GM19351 (cell line): ENCODE measurements around the gene ARRDC1.
A peak's percentile ranks its signal among the peaks of the same experiment; 100 is the strongest.
"Not testable (repeated sequence)": the region's sequence is repeated elsewhere in the genome, so short reads cannot be mapped to it uniquely, and the experiment has no call there.

ENCODE experiments used
- ATAC-seq: cut with Tn5 transposase; IDR thresholded peaks from one replicate; pipeline ENCODE4 v1.9.1; 2021; ENCODE audit warnings: mild to moderate bottlenecking, moderate library complexity; ENCODE audit not compliant: unreplicated experiment

ARRDC1 gene

DNA sequence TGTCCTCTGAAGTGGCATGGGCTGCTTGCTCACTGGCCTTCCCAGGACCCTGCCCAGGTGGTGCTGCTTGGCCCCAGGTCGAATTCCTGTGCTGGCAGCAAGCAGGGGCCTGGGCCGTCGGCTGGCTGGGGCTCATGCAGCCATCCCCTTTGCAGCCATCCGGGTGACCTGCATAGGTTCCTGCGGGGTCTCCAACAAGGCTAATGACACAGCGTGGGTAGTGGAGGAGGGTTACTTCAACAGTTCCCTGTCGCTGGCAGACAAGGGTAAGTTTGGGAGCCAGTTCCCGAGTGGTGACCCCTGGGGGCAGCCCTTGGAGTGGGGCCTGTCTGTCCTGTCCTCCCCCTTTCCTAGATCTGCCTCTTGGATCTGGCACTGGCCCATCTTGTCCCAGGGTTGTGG is 7.3 kb downstream of the ARRDC1 start:
- no peak for ATAC-seq

DNA sequence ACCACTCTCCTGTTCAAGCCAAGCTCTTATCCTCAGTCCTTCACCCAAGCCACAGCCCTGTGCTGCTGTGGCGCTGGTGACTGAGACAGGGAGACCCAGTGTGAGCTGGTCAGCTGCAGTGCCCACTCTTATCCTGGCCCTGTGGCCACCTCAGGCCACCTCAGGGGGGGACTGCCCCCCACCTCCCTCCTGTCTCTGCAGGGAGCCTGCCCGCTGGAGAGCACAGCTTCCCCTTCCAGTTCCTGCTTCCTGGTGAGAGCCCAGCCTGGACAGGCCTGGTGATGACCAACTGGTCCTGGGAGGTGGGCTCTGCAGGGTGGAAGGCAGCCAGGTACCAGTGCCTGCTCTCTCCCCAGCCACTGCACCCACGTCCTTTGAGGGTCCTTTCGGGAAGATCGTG is 7.8 kb downstream of the ARRDC1 start:
- no peak for ATAC-seq

DNA sequence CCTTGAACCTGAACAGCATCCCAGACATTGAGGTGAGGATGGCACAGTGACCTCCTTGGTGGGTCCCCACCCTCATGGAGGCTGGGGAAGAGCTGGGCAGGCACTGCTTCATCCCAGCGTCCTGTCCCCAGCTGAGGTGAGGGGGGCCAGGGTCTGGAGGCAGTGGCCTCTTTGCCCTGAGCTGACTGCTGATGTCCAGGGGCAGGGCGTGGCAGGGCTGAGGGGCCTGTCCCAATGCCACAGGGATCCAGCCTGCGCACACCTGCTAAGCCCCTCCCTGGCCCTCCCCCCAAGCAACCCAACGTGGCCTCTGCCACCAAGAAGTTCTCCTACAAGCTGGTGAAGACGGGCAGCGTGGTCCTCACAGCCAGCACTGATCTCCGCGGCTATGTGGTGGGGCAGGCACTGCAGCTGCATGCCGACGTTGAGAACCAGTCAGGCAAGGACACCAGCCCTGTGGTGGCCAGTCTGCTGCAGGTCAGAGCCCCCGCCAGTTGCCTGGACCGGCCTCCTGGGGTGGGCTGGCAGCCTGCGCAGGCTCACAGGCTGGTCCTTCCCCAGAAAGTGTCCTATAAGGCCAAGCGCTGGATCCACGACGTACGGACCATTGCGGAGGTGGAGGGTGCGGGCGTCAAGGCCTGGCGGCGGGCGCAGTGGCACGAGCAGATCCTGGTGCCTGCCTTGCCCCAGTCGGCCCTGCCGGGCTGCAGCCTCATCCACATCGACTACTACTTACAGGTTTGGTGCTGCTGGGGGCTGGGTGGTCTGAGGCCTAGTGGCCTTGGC is 8.4 kb downstream of the ARRDC1 start:
- no peak for ATAC-seq

DNA sequence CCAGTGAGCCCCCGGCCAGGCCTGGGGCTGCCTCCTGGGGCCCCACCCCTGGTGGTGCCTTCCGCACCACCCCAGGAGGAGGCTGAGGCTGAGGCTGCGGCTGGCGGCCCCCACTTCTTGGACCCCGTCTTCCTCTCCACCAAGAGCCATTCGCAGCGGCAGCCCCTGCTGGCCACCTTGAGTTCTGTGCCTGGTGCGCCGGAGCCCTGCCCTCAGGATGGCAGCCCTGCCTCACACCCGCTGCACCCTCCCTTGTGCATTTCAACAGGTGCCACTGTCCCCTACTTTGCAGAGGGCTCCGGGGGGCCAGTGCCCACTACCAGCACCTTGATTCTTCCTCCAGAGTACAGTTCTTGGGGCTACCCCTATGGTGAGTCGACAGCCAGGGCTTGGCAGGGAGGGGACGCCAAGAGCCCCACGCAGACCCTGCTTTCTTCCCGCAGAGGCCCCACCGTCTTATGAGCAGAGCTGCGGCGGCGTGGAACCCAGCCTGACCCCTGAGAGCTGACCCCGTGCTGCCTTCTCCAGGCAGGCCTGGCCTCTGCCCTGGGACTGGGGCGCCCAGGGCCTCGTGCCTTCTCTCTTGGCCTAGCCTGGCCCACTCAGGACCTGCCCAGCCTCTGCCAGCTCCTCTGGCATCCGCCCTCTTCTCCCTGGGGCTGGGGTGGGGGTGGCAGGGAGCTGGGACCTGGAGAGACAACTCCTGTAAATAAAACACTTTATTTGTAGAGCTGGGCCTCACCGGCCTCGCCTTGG is 9.3 kb downstream of the ARRDC1 start:
- no peak for ATAC-seq

DNA sequence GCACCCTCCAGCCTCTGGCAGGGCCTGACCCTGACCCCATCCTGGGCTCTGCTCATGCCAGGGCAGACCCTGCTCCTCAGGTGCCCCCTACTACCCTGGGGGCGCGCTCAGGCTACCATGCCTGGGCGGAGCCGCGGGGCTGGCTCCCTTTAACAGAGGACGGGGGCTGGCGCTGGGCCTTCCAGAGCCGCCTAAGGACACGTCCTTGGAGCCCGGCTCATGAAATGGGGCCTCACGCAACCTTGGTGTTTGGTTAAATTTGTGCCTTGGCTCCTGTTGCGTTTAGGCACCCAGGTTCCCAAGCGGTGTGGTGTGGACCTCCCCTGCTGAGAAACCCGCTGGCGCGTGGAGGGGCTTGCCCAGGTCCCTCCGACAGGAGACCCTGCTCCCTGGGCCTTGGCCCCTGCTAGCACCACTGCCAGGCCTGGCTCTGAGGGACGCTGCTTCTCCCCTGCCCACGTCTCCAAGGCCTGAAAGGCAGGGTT is 9.9 kb downstream of the ARRDC1 start:
- ATAC-seq, result no peak

DNA sequence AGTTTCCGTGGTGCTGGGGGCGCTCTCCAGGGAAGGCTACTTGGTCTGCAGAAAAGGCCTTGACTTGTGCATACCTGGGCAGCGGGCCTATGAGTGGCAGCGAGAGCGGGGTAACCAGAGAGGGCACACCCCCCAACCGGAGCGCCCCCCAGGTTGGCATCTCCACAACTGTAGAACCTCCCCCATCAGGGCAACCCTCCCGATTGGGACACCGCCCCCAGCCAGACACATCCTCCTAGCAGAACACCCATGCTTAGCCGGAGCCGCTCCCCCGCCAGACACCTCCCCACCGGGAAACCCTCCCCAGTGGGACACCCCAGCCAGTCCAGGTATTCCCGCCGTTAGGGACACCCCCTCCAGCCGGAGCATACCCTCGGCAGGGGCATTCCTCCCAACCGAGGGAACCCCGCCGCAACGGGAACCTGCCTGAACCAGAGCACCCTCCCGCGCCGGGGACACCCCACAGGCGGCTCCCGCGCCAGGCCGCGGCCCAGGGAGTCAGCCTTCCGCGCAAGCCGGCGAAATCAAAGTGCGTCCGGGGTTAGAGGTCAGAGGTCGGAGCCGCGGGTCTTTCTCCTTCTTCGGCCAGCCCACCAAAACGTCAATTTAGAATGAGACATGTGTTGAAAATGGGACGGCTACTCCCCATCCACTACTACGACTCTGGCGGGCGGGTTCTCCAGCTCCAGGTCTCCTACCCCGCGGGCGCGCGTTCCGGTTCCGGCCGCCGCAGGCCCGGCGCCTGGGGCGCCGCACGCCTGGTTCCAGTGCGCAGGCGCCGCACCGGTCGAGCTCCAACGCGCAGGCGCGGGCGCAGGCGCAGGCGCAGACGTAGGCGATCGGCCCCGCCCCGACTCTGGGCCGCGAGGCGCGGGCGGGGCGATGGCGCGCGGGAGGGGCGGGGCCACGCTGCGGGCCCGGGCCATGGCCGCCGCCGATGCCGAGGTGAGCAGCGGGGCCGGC is 12.9 kb downstream of the ARRDC1 start, which contains the start of gene EHMT1:
TSS of gene EHMT1 (plus strand) at position 901 of the 963 bp plus-strand sequence. CDS start at position 925, 24 bp downstream.
- peak; percentile 67 for ATAC-seq

DNA sequence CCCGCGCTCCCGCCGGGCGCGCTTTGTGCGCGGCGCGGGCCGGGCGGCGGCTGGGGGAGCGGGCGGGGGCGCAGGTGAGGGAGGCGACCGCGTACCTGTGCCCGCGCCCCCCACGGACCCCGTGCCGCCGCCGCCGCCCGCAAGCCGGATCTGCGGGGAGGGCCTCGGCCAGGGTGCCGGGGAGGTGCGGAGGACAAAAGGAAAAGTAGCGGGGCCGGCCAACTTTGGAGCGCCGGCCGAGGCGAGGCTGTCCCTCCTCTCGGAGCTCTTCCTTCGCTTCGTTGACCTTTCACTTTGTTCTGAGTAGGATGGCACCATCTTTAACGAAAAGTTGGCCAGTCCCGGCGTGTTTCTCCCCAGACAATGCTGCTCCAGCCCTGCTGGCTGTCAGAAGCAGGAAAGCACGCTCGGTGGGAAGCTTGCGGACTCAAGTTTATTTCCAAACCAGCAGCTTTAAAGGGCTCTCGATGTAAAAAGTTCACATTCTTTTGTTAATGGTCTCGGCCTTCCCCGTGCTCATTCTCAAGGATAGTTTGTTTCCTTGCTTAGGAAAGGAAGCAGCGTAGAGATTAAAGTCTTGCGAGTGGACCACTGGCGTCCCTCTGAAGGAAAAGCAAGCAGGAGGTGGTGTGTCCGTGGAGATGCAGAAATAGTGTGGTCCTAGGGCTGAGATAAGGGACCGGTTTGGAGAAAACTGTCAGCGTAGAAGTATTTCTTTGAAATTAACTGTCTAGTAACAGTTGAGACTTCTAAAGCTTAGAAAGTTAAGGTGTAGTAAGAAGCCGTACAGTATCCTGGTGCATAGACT is 14.0 kb downstream of the ARRDC1 start:
- ATAC-seq, result peak; percentile 16

DNA sequence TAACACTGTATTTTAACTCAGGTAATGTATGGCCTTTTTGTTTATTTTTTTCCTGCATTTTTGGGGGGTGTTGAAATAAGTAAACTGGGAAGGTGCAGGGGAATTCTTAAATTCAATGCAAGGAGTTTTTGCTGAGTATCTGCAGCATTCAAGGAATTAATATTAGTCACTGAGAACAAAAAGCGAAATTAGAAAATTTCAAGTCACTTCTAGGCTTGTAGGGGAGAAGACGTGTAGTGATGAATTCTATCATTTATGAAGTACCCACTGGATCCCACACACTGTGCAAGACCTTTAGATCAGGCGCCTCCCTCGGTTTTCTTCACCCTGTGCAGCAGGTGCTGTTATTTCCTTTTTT is 14.5 kb downstream of the ARRDC1 start:
- no peak for ATAC-seq

DNA sequence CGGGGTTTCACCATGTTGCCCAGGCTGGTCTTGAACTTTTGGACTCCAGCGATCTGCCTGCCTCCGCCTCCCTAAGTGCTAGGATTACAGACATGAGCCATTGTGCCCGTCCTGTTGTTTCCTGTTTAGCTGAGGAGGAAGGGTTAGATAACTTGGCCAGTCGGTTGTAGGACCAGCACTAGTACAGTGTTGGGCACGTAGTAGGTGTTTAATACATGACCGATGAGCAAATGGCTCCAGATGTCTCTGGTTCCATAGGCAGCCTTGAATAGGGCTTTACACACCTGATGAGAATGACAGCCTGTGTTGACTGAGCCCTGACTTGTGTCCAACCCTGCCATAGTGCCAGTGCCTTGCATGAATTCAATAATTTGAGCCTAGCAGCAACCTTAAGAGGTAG is 15.1 kb downstream of the ARRDC1 start:
- no peak for ATAC-seq

DNA sequence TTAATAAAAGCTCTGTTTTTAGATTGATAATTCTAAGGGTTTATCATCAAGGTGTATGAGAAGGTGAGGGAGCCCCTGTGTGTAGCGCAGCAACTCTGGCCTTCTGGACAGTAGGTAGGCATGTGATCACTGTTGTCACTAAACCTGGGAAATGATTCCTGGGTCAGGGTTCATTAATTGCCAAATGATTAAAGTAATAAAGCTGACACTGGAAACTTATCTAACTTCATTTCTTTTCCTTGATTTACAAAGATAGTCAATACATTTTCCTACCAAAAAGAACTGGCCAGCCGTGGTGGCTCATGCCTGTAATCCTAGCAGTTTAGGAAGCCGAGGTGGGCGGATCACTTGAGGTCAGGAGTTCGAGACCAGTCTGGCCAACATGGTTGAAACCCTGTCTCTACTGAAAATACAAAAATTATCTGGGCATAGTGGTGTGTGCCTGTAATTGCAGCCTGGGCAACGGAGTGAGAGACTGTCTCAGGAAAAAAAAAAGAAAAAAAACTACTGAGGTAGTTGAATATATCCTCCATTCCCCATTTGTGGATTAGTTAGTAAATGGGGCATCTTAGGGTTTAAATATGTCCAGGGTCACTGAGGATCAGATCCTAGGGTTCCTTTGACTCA is 15.8 kb downstream of the ARRDC1 start:
- no peak for ATAC-seq

DNA sequence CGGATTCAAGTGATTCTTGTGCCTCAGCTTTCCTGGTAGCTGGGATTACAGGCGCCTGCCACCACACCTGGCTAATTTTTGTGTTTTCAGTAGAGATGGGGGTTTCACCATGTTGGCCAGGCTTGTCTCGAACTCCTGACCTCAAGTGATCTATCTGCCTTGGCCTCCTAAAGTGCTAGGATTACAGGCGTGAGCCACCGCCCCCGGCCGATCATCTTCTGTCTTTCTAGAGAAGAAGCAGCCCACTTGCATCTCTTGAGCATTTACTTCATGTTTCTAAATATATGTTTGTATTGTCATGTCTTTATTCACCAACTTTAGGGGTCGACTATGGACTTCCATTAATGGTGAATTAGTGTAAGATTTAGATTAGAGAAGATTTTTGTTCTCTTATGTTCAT is 16.7 kb downstream of the ARRDC1 start:
- not testable (repeated sequence) for ATAC-seq

DNA sequence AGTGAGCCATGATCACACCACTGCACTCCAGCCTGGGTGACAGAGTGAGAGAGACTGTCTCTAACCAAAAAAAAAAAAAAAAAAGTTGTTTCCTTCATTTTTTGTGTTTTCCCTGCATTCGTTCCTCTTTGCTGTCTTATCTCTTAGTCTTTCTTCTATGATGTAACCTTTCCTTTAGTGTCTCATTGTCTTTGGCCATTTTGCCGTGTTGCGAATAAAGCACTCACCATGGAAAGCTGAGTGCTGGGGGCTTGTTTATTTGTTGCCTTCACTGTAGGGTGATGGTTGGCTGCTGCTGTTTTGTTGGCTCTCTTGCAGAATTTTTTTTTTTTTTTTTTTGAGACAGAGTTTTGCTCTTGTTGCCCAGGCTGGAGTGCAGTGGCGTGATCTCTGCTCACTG is 21.0 kb downstream of the ARRDC1 start:
- ATAC-seq, result no peak

DNA sequence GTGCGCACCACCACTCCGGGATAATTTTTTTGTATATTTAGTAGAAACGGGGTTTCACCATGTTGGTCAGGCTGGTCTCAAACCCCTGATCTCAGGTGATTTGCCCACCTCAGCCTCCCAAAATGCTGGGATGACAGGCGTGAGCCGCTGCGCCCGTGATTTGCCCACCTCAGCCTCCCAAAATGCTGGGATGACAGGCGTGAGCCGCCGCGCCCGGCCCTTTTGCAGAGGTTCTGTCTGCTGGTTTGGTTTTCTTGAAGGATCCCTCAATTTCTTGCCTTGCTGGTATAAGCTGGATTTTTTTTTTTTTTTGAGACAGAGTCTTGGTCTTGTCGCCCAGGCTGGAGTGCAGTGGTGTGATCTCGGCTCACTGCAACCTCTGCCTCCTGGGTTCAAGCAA is 21.9 kb downstream of the ARRDC1 start:
- not testable (repeated sequence) for ATAC-seq

DNA sequence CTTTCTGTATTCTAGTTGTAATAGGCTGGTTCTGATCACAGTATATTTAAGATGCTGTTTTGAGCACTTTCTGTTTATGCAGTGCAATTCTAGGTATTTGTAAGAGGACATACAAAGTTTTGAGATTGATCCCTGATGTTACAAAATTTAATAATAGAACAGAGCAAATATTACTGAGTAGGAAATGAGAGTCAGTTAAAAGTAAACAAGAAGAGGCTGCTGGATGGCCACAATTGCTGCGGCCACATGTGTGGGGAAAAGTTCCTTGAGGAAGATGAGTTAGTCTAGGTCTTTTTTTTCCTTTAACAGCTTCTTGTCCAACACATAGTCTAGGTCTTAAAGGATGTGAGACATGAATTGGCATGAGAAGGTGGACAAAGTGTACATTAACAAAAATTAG is 24.6 kb downstream of the ARRDC1 start:
- ATAC-seq, result no peak

DNA sequence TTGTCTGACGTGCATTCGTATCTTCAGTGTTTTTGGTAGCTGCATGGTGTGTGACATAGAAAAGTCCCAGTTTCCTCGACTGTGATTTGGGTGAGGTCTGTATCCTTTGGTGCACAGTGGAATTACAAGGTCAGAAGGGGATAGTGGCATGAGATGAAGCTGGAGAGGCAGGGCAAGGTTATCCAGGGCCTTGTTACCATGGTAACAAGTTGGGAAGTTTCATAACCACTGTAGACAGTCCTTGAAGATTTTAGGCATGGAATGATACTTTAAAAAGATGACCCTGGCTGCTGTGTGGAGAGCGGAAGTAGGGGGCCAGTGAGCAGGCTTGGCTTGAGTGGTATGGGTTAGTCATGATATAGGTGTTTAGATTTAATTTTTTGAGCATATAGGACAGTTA is 25.2 kb downstream of the ARRDC1 start:
- ATAC-seq, result no peak

DNA sequence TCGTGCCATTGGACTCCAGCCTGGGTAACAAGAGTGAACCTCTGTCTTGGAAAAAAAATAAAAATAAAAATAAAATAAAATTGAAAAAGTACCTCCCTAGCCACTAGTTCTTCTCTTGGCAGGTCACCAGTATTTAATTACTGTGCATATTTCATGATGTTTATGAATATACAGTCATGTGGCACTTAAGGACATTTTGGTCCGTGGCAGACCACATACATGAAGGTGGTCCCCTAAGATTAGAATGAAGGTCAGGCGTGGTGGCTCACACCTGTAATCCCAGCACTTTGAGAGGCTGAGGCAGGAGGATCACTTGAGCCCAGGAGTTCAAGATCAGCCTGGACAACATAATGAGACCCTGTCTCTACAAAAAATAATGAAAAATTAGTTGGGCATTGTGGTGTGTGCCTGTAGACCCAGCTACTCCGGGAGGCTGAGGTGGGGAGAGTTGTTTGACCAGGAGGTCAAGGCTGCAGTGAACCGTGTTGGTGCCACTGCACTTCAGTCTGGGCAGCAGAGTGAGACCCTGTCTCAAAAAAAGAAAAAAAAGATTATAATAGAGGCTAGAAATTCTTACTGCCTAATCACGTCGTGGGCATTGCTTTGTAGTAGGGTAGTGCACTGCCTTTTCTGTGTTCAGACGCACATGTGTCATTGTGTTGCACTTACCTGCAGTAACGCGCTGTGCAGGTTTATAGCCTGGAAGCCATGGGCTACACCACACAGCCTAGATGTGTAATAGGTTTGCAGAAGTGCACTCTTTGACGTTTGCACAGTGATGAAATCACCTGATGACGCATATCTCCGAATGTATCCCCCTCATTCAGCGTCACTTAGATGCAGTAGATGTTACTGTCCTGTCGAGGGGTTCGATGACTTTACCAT is 26.1 kb downstream of the ARRDC1 start:
- ATAC-seq, result no peak

DNA sequence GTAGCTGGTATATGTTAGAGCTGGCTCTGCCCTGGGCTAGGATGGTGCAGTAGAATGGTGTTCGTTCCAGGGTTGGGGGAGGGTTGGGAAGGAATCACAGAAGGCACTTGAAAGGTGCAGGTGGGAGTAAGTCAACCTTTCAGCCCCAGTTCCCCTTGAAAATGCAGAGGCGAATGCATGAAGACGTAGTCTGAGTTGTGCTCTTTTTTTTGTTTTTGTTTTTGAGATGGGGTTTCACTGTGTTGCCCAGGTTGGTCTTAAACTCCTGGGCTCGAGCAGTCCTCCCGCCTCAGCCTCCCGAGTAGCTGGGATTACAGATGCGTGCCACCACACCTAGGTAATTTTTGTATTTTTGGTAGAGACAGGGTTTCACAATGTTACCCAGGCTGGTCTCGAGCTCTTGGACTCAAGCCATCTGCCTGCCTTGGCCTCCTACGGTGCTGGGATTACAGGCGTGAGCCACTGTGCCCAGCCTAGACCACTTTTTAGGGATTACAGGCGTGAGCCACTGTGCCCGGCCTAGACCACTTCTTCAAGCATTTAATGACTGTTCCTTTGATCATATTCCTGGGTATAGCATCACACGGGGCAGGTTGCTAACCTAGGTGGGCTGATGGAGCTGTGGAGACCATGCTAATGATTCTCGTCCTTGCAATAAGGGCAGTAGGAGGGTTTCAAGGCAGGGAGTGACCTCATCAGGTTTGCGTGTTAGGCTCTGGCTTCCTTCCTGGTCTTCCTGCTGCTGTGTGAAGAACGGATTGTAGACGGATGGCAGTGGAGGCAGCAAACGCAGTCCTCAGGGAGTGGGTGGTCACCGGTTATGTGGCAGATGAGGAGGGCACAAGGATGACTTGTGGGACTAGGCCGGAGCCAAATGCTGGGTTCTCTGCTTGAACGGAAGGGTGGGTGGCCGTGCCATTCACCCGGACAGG is 27.0 kb downstream of the ARRDC1 start:
- no peak for ATAC-seq

DNA sequence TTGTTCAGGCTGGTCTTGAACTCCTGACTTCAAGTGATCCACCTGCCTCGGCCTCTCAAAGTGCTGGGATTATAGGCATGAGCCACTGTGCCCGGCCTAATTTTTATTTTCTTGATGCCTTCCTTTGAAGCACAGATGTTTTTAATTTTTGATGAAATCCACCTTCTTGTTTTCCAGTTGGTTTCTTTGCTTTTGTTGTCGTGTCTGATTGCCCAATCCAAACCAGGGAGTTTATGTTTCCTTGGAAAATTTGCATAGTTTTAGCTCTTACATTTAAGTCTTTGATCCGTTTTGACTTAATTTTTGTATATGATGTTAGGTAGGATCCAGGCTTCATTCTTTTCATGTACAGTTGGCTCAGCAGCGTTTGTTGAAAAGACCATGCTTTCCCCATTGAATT is 28.5 kb downstream of the ARRDC1 start:
- no peak for ATAC-seq
